ENCODE results near the gene SEMA5A. TPM values are rescaled to one million over a fixed set of nuclear protein-coding genes. Genes with fewer than 3 reads are reported as not detected.

Gene SEMA5A
- total RNA-seq, 1 donor = 57.0 TPM

DNA sequence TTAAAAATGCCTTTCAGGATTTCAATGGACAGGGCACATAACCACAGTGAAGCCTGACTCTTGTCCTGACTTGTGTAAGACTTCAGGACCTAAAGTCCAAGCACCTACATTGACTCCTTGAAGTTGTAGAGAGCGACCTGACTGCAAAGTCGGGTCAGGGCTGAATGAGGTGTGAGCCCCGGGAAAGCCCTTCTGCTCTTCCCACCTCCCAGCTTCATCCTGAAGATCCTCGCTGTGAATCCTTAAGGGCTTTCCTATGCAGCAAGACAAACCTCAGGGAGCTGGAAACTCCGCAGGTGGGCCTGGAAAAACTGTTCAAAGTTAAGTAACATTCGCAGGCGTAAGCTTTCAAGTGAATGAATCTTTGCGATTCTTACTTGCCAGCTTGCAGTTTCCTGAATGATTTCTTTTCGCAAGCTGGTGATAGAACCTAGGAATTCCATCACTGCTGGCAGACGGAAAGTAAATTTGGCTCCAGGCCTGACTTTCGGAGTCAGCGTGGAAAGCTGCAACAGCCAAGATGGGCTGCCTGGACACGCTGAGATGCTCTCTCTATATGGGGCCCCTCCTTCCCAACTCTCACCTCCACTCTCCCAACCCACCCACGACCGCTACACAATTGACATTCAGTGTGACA lies 10.9 kb downstream of the SEMA5A start:
- H3K4me3 ChIP-seq (ENCODE audit: low read depth, low read length) = no peak overlapping the region
- DNase-seq (ENCODE audit: low read depth) = peak; percentile 51
- TF ChIP-seq, protein P1, sequence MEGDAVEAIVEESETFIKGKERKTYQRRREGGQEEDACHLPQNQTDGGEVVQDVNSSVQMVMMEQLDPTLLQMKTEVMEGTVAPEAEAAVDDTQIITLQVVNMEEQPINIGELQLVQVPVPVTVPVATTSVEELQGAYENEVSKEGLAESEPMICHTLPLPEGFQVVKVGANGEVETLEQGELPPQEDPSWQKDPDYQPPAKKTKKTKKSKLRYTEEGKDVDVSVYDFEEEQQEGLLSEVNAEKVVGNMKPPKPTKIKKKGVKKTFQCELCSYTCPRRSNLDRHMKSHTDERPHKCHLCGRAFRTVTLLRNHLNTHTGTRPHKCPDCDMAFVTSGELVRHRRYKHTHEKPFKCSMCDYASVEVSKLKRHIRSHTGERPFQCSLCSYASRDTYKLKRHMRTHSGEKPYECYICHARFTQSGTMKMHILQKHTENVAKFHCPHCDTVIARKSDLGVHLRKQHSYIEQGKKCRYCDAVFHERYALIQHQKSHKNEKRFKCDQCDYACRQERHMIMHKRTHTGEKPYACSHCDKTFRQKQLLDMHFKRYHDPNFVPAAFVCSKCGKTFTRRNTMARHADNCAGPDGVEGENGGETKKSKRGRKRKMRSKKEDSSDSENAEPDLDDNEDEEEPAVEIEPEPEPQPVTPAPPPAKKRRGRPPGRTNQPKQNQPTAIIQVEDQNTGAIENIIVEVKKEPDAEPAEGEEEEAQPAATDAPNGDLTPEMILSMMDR (IDR thresholded peaks at IDR 0.05; ENCODE audit: insufficient read depth, low read length) = no peak

DNA sequence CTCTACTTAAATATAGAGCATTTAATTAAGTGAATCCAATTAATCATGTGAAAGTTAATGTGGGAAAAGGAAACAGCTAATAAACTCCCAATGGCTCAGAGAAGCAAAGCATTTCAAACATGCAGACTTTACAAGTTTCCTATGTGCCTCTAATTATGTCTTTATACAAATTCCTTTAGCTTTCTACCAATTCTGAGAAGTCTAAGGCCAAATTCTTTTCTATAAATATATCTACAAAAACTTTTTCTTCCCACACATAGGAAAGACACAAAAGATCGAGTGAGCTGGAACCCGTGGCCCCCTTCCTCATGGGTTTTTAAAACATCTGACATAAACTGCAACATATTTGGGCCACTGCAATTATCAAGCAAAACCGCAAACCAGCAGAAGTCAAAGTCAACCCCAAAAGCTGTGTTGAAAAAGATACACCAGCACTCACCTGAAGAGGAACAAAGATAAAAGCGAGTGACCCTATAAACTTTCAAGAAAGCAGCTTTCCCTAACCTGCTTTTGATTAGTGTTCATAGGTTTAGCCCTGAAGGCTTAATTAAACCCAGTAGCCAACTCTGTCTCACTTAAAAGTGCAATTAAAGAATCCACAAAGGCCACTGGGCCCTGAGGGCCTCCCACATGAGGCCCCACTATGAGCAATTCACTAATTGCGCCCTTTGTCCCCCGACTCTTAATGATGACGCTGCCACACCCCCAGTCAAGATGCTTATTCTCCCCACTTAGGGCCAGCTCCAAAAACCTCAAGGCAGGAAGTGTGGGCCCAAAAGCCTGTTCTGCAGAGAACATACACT lies 12.1 kb downstream of the SEMA5A start:
- no peak for DNase-seq (ENCODE audit: low read depth)
- TF ChIP-seq, protein P1 (IDR thresholded peaks at IDR 0.05; ENCODE audit: insufficient read depth, low read length) = no peak
- no peak overlapping the region for H3K4me3 ChIP-seq (ENCODE audit: low read depth, low read length)

DNA sequence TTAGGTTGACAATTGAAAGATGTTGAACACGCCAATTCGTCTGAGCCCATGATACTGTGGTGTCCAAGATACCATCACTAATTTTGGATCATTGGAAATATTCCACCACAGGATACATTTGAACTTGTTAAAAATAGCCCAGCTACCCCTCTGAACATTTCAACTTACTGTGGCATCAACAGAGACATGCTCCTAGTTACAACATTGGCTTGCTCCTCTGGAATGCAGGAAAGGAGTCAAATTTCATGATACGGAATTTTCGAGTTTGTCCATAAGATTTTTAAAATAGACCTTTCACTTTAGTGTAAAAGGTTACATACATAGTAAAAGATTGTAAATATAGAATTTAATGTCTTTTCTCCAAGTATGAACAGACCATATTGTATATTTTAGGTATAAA lies 12.8 kb downstream of the SEMA5A start:
- DNase-seq (ENCODE audit: low read depth) = peak; percentile 42
- TF ChIP-seq, protein P1 (IDR thresholded peaks at IDR 0.05; ENCODE audit: insufficient read depth, low read length) = no peak
- no peak overlapping the region for H3K4me3 ChIP-seq (ENCODE audit: low read depth, low read length)

DNA sequence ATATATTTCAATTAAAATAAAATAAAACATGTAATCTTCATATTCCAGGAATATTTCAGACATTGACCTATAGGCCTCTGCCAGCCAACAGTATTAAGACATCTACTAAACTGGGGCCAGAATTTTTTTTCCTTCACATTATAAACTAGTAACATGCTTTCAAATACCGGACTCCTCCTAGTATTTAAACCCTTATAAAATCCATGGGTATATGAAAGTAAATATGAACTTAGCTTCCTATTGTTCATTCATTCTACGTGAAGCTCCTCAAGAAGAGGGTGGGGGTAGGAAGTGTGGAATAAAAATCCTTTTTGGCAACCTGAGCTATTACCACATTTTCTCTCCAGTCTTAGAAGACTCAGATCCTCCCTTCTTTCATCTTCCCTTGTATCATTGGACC lies 16.4 kb downstream of the SEMA5A start:
- no peak for DNase-seq (ENCODE audit: low read depth)
- H3K4me3 ChIP-seq (ENCODE audit: low read depth, low read length) = no peak overlapping the region
- TF ChIP-seq, protein P1 (IDR thresholded peaks at IDR 0.05; ENCODE audit: insufficient read depth, low read length) = no peak

DNA sequence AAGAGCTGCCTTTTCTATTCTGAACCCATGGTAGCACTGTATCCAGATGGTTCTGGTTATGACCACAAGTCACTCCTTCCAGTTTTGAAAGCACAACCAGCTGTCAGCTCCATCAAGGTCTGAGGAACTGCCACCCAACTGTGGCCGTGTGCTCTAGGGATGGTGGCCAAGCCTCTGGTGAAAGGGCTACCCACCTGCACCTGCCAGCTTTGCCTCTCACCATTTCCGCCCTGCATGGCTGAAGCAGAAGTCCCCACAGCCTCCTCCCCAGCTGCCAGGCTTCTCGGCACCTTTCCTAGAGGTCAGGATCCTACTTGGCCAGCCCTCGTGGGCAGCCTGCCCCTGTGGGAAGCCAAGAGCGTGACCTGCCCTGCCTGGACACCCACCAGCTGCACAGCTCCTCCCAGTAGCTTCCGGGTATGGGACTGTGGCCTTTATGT lies 16.8 kb downstream of the SEMA5A start:
- no peak overlapping the region for H3K4me3 ChIP-seq (ENCODE audit: low read depth, low read length)
- TF ChIP-seq, protein P1 (IDR thresholded peaks at IDR 0.05; ENCODE audit: insufficient read depth, low read length) = no peak
- no peak for DNase-seq (ENCODE audit: low read depth)

DNA sequence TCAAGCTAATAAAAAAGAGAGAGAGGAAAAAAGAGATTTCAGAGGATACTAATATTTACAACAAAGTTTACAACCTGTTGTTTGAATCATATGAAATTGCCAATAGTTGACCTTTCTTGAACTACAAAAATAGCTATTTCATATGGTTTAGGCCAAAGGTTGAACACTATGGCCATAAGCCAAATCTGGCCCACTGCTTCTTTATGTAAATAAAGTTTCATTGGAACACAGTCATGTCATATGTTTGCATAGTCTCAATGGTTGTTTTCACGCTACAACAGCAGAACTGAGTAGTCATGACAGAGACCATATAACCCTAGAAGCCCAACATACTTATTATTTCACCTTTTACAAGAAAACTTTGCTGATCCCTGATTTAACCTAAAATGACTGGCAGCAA lies 20.9 kb downstream of the SEMA5A start:
- TF ChIP-seq, protein P1 (IDR thresholded peaks at IDR 0.05; ENCODE audit: insufficient read depth, low read length) = no peak

More for the DNA sequence above, 20.9 kb downstream of the SEMA5A start:
- no peak for DNase-seq (ENCODE audit: low read depth)
- no peak overlapping the region for H3K4me3 ChIP-seq (ENCODE audit: low read depth, low read length)

Measured in fibroblast of the aortic adventitia (primary cell).